Activated gamma-delta T cell treated with anti-CD3 and anti-CD28 coated beads, Interleukin-2, amount 50 U/mL, for 16 hours (primary cell): ENCODE measurements around the gene SRP68.

Experiments used
- DNase-seq: peaks from one replicate; pipeline ENCODE4 v3.0.0-alpha.2; 2020; ENCODE audit warnings: low read depth

Gene SRP68

DNA sequence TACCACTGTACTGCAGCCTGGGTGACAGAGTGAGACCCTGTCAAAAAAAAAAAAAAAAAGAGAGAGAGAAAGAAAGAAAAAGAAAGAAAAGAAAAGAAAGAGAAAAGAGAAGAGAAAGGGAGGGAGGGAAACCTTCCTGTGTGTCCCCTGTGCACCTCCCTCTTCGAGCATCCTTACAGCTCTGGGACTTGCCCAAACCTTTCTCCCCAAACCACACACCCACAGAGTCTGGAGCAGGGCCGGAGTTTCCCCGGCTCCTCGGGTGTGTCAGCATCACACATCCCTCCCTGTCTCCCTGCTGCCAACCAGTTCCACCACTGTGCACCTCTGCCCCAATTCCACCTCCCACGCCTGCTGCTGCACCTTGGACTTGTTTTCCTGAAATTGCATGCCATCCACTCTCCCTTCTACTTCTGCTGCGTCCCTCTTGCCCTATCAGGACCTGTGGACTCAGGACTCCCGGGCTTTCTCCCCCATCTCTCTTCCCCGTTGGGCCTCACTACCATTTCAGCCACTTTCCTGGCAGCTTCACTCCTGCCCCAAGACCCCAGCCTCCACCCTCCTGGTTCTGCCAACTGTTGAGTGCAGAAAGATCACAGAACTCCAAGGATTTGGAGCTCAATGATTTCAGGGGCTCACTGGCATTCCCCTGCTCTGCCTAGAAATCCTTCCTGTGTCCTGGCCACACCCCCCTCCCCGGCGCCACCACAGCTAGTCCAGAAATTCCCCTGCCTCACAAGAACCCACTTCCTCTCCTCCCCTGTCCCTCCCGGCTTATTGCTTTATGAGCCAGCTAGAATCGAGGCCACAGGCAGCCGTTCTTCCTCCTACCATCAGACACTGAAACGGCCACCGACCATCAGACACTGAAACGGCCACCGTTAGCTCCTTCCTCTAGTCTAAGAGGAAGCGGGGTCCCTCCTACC is 75.4 kb downstream of the SRP68 start:
- no peak for DNase-seq

DNA sequence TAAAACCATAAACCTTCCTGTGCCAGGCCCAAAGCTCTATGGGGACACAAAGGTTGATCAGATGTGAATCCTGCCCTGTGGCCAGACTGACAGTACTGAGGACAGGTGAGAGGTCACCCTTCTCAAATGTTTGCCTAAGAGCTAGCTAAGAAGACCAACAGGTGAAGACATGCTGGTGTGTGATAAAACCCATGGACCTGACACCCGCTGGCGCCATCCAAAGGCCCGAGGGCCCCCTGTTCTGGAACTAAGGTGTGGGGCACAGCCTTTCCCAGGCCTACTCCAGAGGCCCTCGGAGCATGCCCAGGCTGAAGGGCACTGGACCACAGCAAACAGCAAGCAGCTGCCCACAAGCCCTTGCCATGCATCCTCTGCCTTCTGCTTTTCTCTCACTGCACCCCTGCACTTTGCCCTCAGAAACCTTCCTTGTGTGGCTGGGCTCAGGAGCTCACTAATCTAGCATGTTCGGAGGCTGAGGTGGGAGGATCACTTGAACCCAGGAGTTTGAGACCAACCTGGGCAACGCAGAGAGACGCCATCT is 76.9 kb downstream of the SRP68 start:
- DNase-seq, result no peak

DNA sequence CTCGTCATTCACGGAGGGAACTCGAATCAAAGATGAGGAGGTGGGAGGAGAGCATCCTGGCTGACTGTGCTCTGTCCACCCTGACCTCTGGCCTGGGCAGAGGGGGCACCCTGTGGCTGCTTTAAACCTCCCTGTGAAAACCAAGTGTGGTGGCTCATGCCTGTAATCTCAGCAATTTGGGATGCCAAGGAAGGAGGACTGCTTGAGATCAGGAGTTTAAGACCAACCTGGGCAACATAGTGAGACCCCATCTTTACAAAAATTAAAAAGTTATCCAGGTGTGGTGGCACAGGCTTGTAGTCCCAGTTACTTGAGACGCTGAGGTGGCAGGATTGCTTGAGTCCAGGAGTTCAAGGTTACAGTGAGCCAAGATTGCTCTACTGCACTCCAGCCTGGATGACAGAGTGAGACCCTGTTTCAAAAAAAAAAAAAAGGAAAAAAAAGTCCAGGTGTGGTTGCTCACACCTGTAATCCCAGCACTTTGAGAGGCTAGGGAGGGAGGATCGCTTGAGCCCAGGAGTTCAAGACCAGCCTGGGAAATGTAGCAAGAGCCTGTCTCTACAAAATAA is 77.4 kb downstream of the SRP68 start:
- no peak for DNase-seq

DNA sequence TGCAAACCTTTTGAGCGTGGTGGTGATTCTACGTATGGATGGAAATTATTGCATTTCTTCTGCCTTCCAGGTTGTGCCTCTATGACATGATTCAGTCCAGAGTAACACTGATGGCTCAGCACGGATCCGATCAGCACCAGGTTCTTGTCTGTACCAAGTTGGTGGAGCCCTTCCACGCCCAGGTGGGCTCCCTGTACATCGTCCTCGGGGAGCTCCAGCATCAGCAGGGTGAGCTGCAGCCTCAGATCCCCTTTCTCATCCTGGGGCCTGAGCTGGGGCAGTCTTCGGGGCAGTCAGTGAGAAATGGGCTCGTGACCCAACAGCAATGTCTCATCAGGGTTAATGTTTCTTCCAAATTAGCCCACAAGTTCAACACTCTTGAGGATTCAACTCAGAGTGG is 80.9 kb downstream of the SRP68 start:
- no peak for DNase-seq
